SU-DHL-6 (cell line): ENCODE measurements around the gene CACNA2D1.

Source experiments
- EZH2phosphoT487 ChIP-seq: fragments of 200-600 bp; sonication (generic), shearing (Covaris generic); conservative IDR thresholded peaks from 2 replicates; pipeline ENCODE4 v1.6.1; 2018; ENCODE audit warnings: mild to moderate bottlenecking, antibody characterized with exemption, low read length, moderate library complexity, mixed read lengths
- TF ChIP-seq, protein P1 (sequence below): fragments of 200-600 bp; sonication (generic); IDR thresholded peaks from one replicate; pipeline ENCODE4 v1.5.1; 2017; ENCODE audit warnings: antibody characterized with exemption, mild to moderate bottlenecking, low read length, moderate library complexity; ENCODE audit not compliant: insufficient read depth, poor library complexity, severe bottlenecking

GRCh38 chr7:82305347-82306005 lies 138.1 kb downstream of the CACNA2D1 start:
- TF ChIP-seq, protein P1, sequence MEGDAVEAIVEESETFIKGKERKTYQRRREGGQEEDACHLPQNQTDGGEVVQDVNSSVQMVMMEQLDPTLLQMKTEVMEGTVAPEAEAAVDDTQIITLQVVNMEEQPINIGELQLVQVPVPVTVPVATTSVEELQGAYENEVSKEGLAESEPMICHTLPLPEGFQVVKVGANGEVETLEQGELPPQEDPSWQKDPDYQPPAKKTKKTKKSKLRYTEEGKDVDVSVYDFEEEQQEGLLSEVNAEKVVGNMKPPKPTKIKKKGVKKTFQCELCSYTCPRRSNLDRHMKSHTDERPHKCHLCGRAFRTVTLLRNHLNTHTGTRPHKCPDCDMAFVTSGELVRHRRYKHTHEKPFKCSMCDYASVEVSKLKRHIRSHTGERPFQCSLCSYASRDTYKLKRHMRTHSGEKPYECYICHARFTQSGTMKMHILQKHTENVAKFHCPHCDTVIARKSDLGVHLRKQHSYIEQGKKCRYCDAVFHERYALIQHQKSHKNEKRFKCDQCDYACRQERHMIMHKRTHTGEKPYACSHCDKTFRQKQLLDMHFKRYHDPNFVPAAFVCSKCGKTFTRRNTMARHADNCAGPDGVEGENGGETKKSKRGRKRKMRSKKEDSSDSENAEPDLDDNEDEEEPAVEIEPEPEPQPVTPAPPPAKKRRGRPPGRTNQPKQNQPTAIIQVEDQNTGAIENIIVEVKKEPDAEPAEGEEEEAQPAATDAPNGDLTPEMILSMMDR = no peak
- no peak for TF ChIP-seq EZH2phosphoT487
